NK-92 (cell line): Measurements from ENCODE around the gene RPS2.
A peak's percentile ranks its signal among the peaks of the same experiment; 100 is the strongest.
"Not testable (repeated sequence)": the region's sequence is repeated elsewhere in the genome, so short reads cannot be mapped to it uniquely, and the experiment has no call there.

Source experiments
- DNase-seq: peaks from one replicate; lab custom pipeline; 2025; ENCODE audit not compliant: unreplicated experiment; lab: John Stamatoyannopoulos, UW

The RPS2 gene

GRCh38 chr16:1964506-1965395 lies at the start of gene RPS2:
Gene RPS2, minus strand, starts transcription at chr16:1964826. Its CDS starts 201 bp downstream, at chr16:1964625.
- DNase-seq = peak; percentile 90

- DNase-seq = no peak
Measured at GRCh38 chr16:2013527-2013926, 48.9 kb upstream of the RPS2 start.

GRCh38 chr16:2011726-2012125 lies 47.1 kb upstream of the RPS2 start:
- not testable (repeated sequence) for DNase-seq

- DNase-seq = no peak
Measured at GRCh38 chr16:2009791-2010510, 45.3 kb upstream of the RPS2 start, which contains the start of gene ZNF598. Gene ZNF598, minus strand, starts transcription at chr16:2009821.

GRCh38 chr16:2009164-2009711 lies 44.6 kb upstream of the RPS2 start:
- DNase-seq = no peak

GRCh38 chr16:2008631-2009163 lies 44.1 kb upstream of the RPS2 start:
- no peak for DNase-seq

- no peak for DNase-seq
Measured at GRCh38 chr16:2008009-2008526, 43.4 kb upstream of the RPS2 start.

GRCh38 chr16:2007081-2007836 lies 42.6 kb upstream of the RPS2 start:
- no peak for DNase-seq

- DNase-seq = no peak
Measured at GRCh38 chr16:2006317-2006716, 41.7 kb upstream of the RPS2 start.

- no peak for DNase-seq
Measured at GRCh38 chr16:2005646-2006045, 41.0 kb upstream of the RPS2 start.

GRCh38 chr16:2004795-2005517 lies 40.3 kb upstream of the RPS2 start:
- no peak for DNase-seq

- DNase-seq = no peak
Measured at GRCh38 chr16:2003827-2004641, 39.4 kb upstream of the RPS2 start.

- DNase-seq = no peak
Measured at GRCh38 chr16:2003231-2003826, 38.7 kb upstream of the RPS2 start.

GRCh38 chr16:2002406-2003230 lies 38.0 kb upstream of the RPS2 start:
- DNase-seq = no peak

GRCh38 chr16:2001456-2002355 lies 37.1 kb upstream of the RPS2 start:
- no peak for DNase-seq

- no peak for DNase-seq
Measured at GRCh38 chr16:2001035-2001434, 36.4 kb upstream of the RPS2 start.
